PC-9 (cell line): Measurements from ENCODE around the gene ERI3. TPM values are rescaled to one million over a fixed set of nuclear protein-coding genes. Genes with fewer than 3 reads are reported as not detected.

Experiments used
- BruUV-seq: library from RNA; stranded (reverse); fragments of 400-500 nt; replicated peaks from 2 replicates; lab custom pipeline; 2021; lab: Mats Ljungman, UMichigan
- CTCF ChIA-PET: fragments of 300-600 bp; sonication (Branson Sonifier 250); formaldehyde crosslinking; loops from one replicate; lab custom pipeline; 2022; ENCODE audit warnings: antibody characterized with exemption; lab: Charles Lee
- POLR2A ChIA-PET: fragments of 300-600 bp; sonication (Branson Sonifier 250); formaldehyde crosslinking; loops from one replicate; lab custom pipeline; 2022; ENCODE audit warnings: antibody characterized with exemption; ENCODE audit not compliant: unreplicated experiment; lab: Charles Lee
- DNase-seq, 2 experiments: peaks; one replicate each; pipeline versions ENCODE4 v3.0.0 to v3.0.0-alpha.2; 2015 to 2022; ENCODE audit warnings: mixed read lengths in 1 of 2
- H2AFZ ChIP-seq: fragments of 200-600 bp; sonication (generic); 2 replicates; pipeline ENCODE4 v1.8.1; 2017; ENCODE audit warnings: antibody characterized with exemption
- H3F3A ChIP-seq: fragments of 200-600 bp; sonication (generic); 2 replicates; pipeline ENCODE4 v1.8.1; 2017; ENCODE audit warnings: antibody characterized with exemption, mild to moderate bottlenecking, low read depth; ENCODE audit not compliant: insufficient read depth
- H3K27ac ChIP-seq: fragments of 200-600 bp; sonication (generic); 2 replicates; pipeline ENCODE4 v1.6.1; 2016; ENCODE audit warnings: mixed run types
- H3K27me3 ChIP-seq: fragments of 200-600 bp; sonication (generic); 2 replicates; pipeline ENCODE4 v1.6.1; 2016; ENCODE audit warnings: low read depth, mixed run types; ENCODE audit not compliant: insufficient read depth
- H3K36me3 ChIP-seq: fragments of 200-600 bp; sonication (generic); 2 replicates; pipeline ENCODE4 v1.6.1; 2016; ENCODE audit warnings: low read depth, mixed run types
- H3K4me1 ChIP-seq: fragments of 200-600 bp; sonication (generic); replicated peaks from 2 replicates; pipeline ENCODE4 v1.6.1; 2016; ENCODE audit warnings: mixed run types; ENCODE audit not compliant: insufficient read depth
- H3K4me2 ChIP-seq: fragments of 200-600 bp; sonication (generic); 2 replicates; pipeline ENCODE4 v1.6.1; 2017; ENCODE audit warnings: mixed run types
- H3K4me3 ChIP-seq: fragments of 200-600 bp; sonication (generic); 2 replicates; pipeline ENCODE4 v1.6.1; 2016; ENCODE audit warnings: mixed run types
- H3K79me2 ChIP-seq: fragments of 200-600 bp; sonication (generic); 2 replicates; pipeline ENCODE4 v1.6.1; 2017; ENCODE audit warnings: low read depth, mixed run types
- H3K9me2 ChIP-seq: fragments of 200-600 bp; sonication (generic); 2 replicates; pipeline ENCODE4 v1.8.1; 2017; ENCODE audit warnings: mild to moderate bottlenecking; ENCODE audit not compliant: insufficient read depth
- H3K9me3 ChIP-seq: fragments of 200-600 bp; sonication (generic); 2 replicates; pipeline ENCODE4 v1.8.1; 2016; ENCODE audit warnings: low read depth; ENCODE audit not compliant: insufficient read depth
- H4K20me1 ChIP-seq: fragments of 200-600 bp; sonication (generic); 2 replicates; pipeline ENCODE4 v1.8.1; 2017; ENCODE audit not compliant: insufficient read depth
- EZH2 ChIP-seq: fragments of 200-600 bp; sonication (generic); IDR thresholded peaks from 2 replicates; pipeline ENCODE4 v1.8.0; 2017; ENCODE audit warnings: antibody characterized with exemption, low read depth
- intact Hi-C: fragments of 100-400 bp; cut with micrococcal nuclease; formaldehyde crosslinking; loops from one replicate; pipeline ENCODE4 v1.10.0; 2022; ENCODE audit not compliant: unreplicated experiment
- total RNA-seq: library from RNA; stranded (reverse); gene quantifications from 2 replicates; pipeline ENCODE4 v1.2.3, GENCODE V29; 2021
- TF ChIP-seq, protein P1 (sequence below): fragments of 200-600 bp; sonication (generic); conservative IDR thresholded peaks from 2 replicates; pipeline ENCODE4 v1.6.1; 2017; ENCODE audit warnings: mixed run types, antibody characterized with exemption, mild to moderate bottlenecking, moderate library complexity

ERI3 gene
- total RNA-seq, 1 experiment from 2014 or later: 120 TPM

DNA sequence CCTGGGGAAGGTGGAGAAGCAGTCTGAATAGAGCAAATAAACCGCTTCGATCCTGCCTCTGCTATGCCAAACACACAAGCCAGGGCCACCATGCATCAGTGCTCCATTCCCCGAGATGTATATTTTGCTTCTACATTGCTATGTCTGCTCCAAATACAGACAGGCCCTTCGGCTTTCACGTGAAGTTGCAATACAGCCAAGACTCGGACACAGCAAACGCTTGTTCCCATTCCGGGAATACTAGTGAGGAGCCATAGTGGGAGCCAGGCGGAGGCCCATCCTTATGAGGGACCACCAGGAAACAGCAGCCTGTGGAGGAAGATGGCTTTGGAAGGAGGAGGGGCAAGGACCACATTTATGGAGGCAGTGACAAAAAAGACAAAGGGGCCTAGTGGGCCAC lies 22.6 kb downstream of the ERI3 start:
- ChIA-PET CTCF (no interaction called here), POLR2A (no interaction called here)
- no peak overlapping the region for H3K4me3 ChIP-seq
- H3K79me2 ChIP-seq: 0 out of 2 replicates have a peak, but pooled peaks cover 7% of the 10 kb centered on the region
- peaks cover 23% of the 10 kb centered on the region; the same call in 1 of the 2 replicates for H4K20me1 ChIP-seq
- no peaks in the 10 kb centered on the region for H3K9me2 ChIP-seq
- no peak overlapping the region for H3K4me2 ChIP-seq
- peaks cover 29% of the 10 kb centered on the region for H3F3A ChIP-seq
- H3K4me1 ChIP-seq: peaks cover 23% of the 10 kb centered on the region
- no peak for TF ChIP-seq EZH2
- TF ChIP-seq, protein P1, sequence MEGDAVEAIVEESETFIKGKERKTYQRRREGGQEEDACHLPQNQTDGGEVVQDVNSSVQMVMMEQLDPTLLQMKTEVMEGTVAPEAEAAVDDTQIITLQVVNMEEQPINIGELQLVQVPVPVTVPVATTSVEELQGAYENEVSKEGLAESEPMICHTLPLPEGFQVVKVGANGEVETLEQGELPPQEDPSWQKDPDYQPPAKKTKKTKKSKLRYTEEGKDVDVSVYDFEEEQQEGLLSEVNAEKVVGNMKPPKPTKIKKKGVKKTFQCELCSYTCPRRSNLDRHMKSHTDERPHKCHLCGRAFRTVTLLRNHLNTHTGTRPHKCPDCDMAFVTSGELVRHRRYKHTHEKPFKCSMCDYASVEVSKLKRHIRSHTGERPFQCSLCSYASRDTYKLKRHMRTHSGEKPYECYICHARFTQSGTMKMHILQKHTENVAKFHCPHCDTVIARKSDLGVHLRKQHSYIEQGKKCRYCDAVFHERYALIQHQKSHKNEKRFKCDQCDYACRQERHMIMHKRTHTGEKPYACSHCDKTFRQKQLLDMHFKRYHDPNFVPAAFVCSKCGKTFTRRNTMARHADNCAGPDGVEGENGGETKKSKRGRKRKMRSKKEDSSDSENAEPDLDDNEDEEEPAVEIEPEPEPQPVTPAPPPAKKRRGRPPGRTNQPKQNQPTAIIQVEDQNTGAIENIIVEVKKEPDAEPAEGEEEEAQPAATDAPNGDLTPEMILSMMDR: no peak
- no TSS peak for BruUV-seq
- DNase-seq: no peak
- no peaks in the 10 kb centered on the region for H3K27me3 ChIP-seq
- H3K36me3 ChIP-seq: peaks cover 44% of the 10 kb centered on the region
- H3K27ac ChIP-seq: no peak overlapping the region
- H2AFZ ChIP-seq: no peak overlapping the region
- intact Hi-C loops: no loop called here
- no peaks in the 10 kb centered on the region for H3K9me3 ChIP-seq

DNA sequence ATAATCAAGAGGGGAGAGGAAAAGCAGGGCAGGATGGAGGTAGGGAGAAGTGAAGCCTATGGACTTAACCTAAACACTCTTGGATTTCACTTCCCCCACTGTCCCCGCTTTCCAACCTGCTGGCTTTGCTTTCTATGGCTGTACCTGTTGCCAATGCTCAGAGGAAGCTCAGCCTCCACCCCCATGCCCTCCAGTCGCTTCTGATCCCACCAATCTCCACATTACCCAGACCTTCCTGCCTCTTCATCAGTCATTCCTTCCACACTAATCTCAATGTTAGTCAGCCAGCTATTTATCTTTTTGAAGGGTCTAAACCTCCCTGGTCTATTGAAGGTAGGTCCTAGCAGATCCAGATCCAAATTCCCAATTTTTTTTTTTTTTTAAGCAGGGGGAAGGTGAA lies 24.1 kb downstream of the ERI3 start:
- H3K4me2 ChIP-seq: no peak overlapping the region
- no peaks in the 10 kb centered on the region for H3K9me2 ChIP-seq
- CTCF ChIA-PET: no interaction called here
- peaks cover 16% of the 10 kb centered on the region for H3K79me2 ChIP-seq
- H3K4me3 ChIP-seq: no peak overlapping the region
- no peak overlapping the region for H2AFZ ChIP-seq
- peaks cover 39% of the 10 kb centered on the region for H3K4me1 ChIP-seq
- peaks cover 42% of the 10 kb centered on the region for H3F3A ChIP-seq
- no peak for DNase-seq
- H3K27me3 ChIP-seq: no peaks in the 10 kb centered on the region
- BruUV-seq: no TSS peak
- TF ChIP-seq, protein P1: no peak
- no peak for TF ChIP-seq EZH2
- intact Hi-C loops: no loop called here
- peaks cover 19% of the 10 kb centered on the region; the same call in 1 of the 2 replicates for H4K20me1 ChIP-seq
- no peaks in the 10 kb centered on the region for H3K9me3 ChIP-seq
- POLR2A ChIA-PET: no interaction called here
- peaks cover 29% of the 10 kb centered on the region for H3K36me3 ChIP-seq
- H3K27ac ChIP-seq: no peak overlapping the region

DNA sequence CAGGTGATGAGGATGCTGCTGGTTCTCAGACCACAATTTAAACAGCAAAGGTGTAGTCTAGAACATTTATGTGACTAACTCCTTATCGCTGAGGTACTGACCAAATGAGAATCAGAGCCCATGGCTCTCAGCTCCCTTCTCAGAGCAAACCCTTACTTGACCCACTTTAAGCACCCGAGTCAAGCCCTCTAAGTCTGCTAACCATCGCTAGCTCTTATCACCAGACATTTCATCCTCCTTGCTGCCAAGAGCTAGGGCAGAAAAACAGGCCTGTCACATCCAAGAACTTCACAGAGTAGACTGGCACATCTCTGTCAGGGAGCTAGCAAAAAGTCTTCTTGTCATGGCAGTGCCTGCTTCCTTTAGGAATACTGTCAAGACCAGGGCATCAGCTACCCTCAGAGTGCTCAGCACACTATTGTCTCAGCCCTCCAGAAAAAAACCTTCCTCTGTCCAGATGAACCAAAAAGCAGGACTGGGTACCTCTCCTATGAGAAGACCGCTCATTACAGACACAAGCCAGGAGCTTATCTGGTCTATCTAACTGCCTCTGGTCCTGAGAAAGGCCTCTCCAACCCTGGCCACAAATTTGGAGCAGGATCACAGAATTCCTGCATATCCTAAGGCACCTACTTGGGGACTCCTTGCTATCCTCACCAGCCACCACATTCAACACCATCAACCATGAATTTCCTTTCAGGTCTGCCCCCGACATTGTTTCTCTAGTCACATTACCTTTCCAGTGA lies 26.2 kb downstream of the ERI3 start:
- H3F3A ChIP-seq: peaks cover 42% of the 10 kb centered on the region
- peak overlapping the region; percentile 40 for H3K4me2 ChIP-seq
- H3K27ac ChIP-seq: peak overlapping the region; percentile 61
- intact Hi-C loops: loop anchor here (1.0 to 5.0 kb wide), 5 partner anchors 26 to 297 kb away; partner anchors contain the start of genes ERI3 and SLC6A9
- no peaks in the 10 kb centered on the region for H3K9me2 ChIP-seq
- CTCF ChIA-PET: no interaction called here
- POLR2A ChIA-PET: interaction anchor here (0.6 kb wide), 2 partner anchors 443 to 685 kb away, joined by 3 to 7 read pairs; no protein-coding TSS in a partner anchor
- H3K9me3 ChIP-seq: no peaks in the 10 kb centered on the region
- H3K36me3 ChIP-seq: peaks cover 20% of the 10 kb centered on the region; the same call in 1 of the 2 replicates
- H3K27me3 ChIP-seq: no peaks in the 10 kb centered on the region
- peaks cover 45% of the 10 kb centered on the region for H3K4me1 ChIP-seq
- TF ChIP-seq, protein P1: no peak
- TF ChIP-seq EZH2: no peak
- peaks cover 20% of the 10 kb centered on the region; the same call in 1 of the 2 replicates for H4K20me1 ChIP-seq
- no TSS peak for BruUV-seq
- no peak overlapping the region for H3K4me3 ChIP-seq
- DNase-seq: no peak
- peaks cover 32% of the 10 kb centered on the region for H3K79me2 ChIP-seq
- no peak overlapping the region for H2AFZ ChIP-seq
